AML-193 (cell line): ENCODE data around the gene ZNF45.
"Not testable (repeated sequence)": the region's sequence is repeated elsewhere in the genome, so short reads cannot be mapped to it uniquely, and the experiment has no call there.

Experiments used
- DNase-seq, 2 experiments: peaks; one replicate each; lab custom pipeline; 2025; lab: John Stamatoyannopoulos, UW

ZNF45 gene

DNA sequence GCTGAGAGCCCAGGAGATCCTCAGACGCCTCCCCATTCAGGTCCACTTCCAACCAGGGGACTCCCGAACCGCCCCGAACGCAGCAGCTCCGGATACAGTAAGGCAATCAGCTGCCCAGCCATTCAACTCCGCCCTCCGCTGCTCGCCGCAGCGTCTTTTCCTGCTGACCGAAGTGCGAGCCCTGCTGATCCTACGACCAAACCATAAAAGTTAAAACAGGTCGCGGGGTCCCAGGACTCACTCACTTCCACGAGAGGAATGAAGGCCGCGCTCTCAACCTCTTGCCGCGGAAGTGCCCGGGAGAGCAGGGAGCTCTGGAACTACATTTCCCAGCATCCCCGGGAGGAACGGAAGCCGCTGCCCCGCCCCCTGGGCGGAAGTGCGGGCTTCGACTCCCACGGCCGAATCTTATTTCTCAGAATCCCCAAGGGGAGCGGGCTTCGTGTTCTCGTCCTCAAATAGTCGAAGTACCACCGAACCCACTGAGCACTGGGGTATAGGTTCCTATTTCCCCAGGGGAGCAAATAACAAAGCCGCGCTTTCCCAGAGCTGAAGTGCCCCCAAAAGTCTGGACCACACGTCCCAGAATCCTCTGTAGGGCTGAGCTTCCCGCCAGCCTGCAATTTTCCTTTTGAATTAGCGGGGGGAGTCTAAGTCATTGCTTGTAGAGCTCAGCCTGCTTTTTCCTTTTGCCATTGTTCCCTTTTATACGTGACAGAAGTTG, at the start of gene ZNF45:
ZNF45 (minus strand) TSS at position 298 of the 724 bp plus-strand sequence. CDS start 13,097 bp downstream, outside the sequence.
- DNase-seq: peak; percentile 77 to 79

DNA sequence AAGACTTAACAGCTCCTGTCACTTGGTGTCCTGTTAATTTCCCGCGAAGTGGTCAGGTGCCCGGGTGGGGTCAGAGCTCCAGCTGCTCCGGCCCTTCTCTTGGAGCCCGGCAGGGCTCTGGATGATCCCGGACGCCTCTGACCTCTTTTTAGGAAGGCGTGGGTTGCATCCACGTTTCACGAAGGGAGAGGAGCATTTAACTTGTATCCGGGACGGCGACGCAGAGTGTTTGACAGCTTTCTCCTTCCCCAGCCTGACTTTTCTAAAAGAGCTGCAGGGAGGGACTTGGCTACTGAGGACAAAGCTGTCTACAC, 49.6 kb upstream of the ZNF45 start:
- DNase-seq: peak in 1 of 2 experiments; percentile 49

DNA sequence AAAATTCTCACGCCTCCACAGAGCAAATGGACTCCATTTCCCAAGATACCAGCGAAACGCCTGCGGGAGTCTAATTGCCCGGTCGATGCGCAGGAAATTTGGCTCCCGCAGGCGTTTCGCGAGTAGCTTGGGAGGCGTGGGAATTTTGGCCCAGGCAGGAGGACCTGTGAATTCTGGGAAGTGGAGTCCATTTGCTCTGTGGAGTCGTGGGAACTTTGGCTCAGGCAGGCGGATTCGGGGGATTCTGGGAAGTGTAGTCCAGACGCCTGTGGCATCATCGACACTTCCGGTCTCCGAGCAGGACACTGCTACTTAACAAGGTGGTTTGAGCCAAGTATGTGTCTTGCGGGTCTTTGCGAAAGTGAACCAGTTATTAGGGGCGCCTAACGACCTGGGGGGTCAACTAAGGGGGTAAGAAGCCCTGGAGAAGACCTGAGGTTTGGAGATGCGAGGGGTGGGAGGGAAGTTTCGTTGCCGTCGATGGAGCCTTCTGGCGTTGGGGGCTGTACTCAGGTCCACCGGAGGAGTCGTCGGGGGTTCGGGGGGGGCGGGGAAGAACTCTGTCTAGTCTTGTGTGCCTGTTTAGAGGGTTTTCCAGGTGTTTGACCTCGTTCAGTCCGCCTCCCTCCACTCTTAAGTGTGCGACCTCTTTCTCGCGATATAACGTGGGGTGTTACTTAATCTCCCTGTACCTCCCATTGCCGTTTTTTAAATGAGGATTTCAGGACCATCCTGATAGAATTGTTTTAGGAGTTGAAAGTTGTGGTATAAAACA, 49.0 kb upstream of the ZNF45 start, which contains the start of gene ZNF155:
ZNF155 (plus strand) TSS at position 277 of the 775 bp plus-strand sequence. CDS start 4,356 bp downstream, outside the sequence.
- peak; percentile 85 to 89 for DNase-seq

DNA sequence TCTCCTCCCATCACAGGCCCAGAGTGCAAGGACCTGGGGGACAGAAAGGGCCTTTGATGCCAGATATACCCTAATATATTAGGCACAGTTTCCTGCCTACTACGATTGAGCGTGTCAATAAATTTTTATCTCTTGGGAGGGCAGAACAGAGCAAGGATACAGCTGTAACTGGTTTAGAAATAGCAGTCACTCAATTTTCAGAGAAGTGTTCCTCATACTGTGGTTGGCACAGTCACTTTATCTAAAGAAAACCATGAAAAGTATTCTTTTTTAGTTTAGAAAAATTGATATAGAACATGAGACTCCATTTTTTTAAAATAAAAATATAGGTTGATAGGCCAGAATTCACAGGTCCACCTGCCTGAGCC, 48.4 kb upstream of the ZNF45 start:
- DNase-seq: no peak

DNA sequence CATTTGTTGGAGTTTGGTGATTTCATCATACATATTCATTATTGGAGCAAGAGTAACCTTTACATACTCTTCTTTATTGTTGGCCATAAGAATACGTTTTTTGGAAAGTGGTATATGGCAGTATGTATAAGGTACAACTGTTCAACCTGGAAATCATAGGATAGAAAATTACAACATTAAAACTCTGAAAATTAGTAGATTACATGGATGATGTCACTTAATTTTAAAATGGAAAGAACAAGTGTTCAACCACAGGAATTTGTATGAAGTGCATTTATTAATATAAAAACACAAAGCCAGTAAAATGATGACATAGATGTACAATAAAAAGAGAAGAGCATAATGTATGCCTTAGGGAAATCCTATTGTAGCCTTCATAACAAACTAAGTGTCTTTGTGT, 41.6 kb upstream of the ZNF45 start:
- no peak for DNase-seq

DNA sequence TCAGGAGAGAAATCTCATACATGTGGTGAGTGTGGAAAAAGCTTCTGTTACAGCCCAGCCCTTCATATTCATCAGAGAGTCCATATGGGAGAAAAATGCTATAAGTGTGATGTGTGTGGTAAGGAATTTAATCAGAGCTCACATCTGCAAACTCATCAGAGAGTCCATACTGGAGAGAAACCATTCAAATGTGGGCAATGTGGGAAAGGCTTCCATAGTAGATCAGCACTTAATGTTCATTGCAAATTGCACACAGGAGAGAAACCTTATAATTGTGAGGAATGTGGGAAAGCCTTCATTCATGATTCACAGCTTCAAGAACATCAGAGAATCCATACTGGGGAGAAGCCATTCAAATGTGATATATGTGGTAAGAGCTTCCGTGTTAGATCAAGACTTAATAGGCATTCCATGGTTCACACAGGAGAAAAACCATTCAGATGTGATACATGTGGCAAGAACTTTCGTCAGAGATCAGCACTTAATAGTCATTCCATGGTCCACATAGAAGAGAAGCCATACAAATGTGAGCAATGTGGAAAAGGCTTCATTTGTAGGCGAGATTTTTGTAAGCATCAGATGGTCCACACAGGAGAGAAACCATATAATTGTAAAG, 31.1 kb upstream of the ZNF45 start:
- no peak for DNase-seq

DNA sequence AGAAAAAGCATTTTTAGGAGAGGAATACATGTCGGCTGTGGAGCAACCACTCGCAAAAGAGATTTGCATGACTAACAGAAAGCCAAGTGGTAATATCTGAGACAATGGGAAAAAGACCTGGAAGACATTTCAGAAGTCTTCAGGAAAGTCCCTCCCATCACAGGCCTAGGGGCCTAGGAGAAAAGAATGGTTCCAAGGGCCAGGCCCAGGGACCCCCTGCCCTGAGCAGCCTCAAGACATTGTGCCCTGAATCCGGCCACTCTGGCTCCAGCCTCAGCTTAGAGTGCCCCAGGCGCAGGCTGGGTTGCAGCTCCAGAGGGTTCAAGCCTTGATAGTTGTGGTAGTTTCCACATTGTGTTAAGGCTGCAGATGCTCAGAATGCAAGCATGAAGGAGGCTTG, 25.3 kb upstream of the ZNF45 start:
- DNase-seq: no peak

DNA sequence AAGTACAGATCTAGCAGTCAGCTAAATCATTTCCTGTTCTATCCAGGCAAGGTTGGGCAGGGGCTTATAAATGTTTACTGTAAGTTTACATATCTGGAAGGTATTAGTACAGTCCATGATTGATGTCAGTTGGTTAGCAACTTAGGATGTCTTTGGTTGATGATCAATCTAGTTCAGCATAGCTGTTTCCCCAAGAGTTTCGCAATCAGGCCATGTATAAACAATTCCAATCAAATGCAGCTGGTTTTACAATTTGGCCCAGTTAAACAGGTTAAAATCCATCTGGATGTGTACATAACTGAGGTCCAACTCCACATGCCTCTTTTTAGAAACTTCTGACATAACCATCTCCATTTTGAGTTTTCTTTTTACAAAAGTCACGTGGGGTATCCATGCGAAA, 22.8 kb upstream of the ZNF45 start:
- no peak for DNase-seq

DNA sequence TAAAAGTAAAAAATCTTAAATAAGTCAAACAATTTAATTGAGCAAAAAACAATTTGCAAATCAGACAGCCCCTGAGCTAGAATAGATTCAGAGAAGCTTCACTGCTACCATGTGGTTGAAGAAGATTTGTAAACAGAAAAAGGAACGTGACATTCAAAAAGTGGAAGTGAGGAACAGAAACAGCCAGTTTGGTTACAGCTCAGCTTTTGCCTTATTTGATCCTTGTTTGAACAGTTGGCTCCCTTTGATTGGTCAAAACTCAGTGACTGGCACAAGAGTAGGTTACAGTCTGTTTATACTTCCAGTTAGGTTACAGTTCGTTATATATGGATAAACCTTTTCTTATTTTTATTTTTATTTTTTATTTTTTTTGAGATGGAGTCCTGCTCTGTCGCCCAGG, 21.7 kb upstream of the ZNF45 start:
- DNase-seq: peak; percentile 7 to 20

DNA sequence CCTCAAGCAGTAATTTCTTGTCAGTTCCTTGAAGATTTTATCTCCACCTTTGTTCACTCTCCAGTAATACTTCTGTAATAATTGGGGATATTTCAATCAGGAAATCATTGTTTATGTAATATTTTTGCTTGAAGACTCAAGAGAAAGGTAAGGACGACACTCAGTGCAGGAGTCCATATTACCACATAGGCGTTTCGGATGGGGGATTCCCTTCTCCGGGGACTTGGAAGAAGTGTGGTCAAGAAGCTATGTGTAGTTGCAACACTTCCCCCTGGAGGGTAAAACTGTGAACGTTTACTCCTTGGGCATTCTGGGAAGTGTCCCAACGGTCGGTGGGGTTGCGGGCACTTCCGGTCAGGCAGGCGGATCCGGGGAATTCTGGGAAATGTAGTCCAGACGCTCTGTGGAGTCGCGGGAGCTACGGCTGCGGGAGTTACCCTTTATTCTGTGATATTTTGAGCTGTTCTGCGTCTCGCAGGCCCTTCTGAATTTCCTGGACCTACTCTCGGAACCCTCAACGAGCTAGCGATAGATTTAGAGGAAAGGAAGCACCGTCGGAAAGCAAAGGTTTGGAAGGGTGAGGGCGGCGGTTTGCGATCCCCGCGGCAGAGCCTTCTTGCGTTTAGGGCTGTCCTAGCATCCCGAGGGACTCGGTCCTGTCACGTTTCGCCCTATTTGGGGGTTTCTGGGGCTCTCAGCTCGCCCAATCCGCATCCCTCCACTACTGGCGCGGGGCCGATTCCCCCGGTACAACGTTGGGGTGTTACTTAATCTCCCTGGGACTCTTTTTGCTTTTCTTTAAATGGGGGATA, 16.0 kb upstream of the ZNF45 start, which contains the start of gene ZNF221:
ZNF221 (plus strand) TSS at position 395 of the 812 bp plus-strand sequence. CDS start 11,499 bp downstream, outside the sequence.
- DNase-seq: peak; percentile 94 to 98

DNA sequence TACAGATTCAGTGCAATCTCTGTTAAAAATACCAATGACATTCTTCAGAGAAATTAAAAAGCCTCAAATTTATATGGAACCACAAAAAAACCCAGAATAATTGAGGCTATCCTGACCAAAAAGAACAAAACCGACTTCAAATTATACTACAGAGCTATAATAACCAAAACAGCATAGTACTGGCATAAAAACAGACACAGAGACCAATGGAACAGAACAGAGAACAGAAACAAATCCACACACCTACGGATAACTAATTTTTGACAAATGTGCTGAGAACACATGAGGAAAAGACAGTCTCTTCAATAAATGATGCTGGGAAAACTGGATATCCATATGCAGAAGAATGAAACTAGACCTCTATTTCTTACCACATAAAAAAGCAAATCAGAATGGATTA, 14.7 kb upstream of the ZNF45 start:
- not testable (repeated sequence) for DNase-seq

DNA sequence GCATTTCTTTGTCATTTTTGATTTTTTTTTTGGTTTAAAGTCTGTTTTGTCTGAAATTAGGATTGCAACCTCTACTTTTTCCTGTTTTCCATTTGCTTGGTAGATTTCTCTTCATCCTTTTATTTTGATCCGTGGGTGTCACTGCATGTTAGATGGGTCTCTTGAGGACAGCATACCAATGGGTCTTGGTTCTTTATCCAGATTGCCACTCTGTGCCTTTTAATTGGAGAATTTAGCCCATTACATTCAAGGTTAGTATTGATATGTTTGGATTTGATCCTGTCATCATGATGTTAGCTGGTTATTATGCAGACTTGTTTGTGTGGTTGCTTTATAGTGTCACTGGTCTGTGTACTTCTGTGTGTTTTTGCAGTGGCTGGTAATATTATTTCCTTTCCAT, 12.3 kb upstream of the ZNF45 start:
- not testable (repeated sequence) for DNase-seq

DNA sequence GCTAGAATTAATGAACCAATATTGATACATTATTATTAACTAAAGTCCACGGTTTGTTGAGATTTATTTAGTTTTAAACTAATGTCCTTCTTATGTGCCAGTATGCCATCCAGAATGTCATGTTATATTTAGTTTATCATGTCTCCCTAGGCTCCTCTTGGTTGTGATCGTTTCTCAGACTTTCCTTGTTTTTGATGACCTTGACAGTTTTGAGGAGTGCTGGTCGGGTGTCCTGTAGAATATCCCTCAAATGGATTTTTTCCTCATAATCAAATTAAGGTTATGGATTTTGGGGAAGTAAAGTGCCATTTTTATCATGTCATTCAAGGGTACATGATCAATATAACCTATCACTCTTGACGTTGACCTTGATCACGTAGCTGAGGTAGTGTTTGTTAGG, 6.1 kb upstream of the ZNF45 start:
- DNase-seq: no peak

DNA sequence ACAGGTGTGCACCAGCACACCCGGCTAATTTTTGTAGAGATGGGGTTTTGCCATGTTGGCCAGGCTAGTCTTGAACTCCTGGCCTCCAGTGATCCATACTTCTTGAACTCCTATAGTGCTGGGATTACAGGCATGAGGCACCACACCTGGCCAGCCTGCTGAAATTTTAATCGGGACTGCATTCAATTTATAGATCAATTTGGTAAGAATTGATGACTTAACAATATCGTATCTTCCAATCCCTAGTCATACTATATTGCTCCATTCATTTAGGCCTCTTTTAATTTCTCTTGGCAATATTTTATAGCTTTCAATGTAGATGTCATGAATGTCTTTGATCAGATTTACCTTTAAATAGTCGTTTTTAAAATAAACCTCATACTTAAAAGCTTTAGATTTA, 5.6 kb upstream of the ZNF45 start:
- DNase-seq: no peak

DNA sequence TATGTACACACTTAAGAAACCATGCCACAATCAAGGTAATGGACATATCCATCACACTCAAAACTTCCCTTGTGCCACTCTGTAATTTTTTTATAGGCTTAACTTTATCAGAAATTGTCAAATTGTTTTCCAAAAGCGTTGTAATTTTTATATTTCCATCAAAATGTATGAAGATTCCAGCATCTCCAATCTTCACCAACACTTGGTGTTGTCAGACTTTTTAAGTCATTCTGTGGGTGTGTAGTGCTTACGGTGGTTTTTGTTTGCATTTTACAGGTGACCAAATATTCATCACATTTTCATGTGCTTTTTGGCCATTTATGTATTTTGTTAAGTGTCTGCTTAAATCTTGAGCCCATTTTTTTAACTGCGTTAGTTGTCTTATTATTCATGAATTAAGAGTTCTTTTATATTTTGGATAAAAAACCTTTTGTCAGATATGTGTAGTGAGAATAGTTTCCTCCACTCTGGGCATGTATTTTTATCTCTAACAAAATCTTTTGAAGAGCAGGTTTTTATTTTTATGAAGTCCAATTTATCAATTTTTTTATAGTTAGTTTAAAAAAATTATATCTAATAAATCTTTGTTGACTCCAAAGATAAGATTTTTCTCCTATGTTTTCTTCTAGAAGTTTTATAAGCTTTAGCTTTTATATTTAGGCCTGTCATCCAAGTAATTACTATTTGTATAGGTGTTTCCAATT, 4.6 kb upstream of the ZNF45 start:
- no peak for DNase-seq

DNA sequence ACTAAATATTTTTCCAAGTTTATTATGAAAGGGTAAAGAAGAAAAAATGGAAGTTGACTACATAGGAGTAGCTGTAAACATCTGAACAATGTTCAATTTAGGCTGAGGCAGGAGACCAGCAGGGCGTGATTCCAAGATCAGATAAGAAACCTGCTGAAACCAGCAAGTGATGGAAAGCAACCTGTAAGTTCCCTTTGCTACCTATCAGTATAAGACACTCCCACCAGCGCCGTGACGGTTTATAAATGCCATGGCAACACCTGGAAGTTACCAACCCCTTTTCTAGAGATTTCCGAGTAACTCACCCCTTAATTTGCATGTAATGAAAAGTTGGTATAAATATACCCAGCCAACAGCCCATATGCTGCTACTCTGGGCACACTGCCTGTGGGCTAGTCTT, 1.1 kb upstream of the ZNF45 start:
- no peak for DNase-seq

DNA sequence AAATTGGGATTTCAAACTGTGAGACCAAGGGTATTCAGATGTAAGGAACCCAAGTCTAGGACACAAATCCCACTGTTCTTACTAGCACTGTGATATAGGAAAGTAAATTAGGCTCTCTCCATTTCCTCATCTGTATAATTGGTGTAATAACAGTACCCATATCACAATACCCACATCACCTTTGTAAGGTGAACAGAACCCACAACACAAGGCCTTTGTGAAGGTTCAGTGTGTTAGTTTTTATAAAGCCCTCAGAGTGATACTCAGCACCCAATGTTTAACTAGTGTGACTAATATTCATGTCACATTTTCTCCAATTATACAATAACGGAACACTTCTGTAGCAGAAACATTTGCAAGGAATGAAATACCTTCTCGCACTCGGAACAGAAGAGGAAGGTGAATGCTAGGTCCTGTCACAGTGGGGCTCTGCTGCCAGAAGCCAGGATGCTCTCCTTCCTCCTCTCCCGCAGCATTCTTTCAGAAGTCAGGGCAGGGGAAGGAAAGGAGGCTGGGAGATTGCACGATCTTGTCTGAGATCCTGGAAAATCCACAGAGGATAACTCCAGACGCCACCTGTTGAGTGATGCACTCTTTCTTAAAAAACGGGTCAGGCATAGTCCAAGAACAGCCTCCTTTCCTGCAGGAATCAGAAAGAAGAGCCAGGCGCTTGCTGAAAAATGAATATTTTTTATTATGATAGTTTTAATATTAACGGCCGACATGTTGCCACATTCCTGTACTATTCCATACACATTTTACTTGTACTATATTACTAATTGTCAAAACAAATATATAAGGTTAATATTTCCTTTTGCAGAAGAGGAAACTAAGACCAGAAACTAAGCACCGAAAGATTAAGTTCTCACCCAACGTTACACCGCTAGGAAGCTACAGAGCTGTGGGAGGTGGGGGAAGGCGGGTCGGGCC, 762 bp downstream of the ZNF45 start:
- DNase-seq: no peak

DNA sequence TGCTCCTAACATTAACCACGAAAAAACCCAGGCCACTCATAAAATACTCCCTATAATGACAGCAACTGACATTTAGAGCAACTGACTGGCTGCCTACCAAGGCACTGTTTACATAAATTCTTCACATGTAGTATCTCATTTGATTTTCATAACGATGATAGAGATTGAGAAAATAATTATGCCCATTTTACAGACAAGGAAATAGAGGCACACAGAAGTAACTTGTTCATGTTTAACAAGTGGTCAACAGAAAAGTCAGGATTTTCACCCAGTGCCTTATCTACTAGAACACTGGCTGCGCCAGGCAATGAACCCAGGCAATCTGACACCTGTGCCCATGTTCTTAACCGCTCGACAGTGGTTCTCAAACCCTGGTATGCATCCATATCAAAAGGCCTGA, 6.3 kb downstream of the ZNF45 start:
- no peak for DNase-seq

DNA sequence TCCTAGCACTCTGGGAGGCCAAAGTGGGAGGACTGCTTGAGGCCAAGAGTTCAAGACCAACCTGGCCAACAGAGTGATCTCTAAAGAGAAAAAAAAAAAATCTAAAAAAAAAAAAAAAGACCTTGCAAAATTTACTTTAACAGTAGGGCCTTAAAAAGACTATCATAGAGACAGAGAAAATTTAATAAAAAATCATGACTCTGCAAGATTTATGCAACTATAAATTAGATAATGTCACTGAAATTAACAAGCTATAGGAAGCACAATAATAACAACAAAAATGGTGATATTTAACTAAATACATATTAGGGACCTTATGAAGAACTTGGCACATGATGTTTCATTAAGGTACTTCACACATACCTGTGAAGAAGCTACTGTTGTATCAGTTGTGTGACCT, 11.2 kb downstream of the ZNF45 start:
- no peak for DNase-seq

DNA sequence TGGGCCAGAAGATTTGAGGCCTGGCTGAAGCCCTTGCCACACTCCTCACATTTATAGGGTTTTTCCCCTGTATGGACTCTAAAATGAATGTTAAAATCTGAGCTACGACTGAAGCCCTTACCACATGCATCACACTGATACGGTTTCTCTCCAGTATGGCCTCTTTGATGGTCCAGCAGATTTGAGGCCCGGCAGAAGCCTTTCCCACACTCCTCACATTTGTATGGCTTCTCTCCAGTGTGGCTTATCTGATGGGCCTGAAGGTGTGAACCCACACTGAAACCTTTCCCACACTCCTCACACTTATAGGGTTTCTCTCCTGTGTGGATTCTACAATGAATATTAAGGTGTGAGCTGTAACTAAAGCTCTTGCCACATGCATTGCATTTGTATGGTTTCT, 21.0 kb downstream of the ZNF45 start:
- no peak for DNase-seq
